SKM-1 treated with dmso at 0.1 percent for 144 hours (cell line): ENCODE data around the gene LCE2B.

Experiments
- DNase-seq: peaks from one replicate; lab custom pipeline; 2025; ENCODE audit not compliant: unreplicated experiment; lab: John Stamatoyannopoulos, UW

LCE2B gene

DNA sequence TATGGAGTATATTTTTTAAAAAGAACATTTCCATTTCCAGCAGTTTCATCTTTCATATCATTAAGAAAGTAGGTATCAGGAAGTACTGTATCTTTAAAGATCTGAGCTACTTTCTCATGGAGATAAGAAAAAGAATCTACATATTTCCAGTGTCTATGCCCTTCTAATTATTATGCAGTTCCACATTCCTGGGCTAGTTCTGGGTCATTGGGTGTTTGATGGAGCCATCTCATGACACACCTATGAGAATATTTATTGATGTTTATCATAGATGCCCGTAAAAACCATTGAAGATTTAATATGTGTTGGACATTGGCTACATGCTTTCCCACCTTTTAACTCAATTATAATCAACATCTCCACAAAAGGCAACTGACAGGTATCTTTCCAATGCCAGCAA is 43.1 kb downstream of the LCE2B start:
- no peak for DNase-seq

DNA sequence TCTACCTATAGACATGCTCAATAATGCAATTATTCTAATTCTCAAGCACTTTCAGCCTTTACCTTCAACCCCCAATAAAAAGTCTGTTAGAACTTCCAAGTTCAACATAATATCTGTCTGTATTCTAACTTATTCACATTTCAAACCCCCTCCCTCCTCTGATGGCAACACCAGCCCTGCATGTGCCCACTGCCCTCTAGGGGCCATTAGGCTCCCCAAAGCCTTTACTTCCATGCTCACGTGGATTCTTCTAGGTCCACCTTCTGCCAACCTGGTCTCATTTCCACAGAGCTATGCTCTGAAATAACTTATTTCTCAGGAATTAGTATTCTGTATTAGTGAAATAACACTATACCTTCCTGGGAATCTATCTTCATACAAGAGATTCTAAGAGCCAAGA is 49.7 kb downstream of the LCE2B start:
- DNase-seq = no peak
